Frontal cortex (tissue), 4 donors: ENCODE results near the gene TBC1D9. TPM values are rescaled to one million over a fixed set of nuclear protein-coding genes. Genes with fewer than 3 reads are reported as not detected.

ENCODE experiments used
- DNase-seq, 2 donors: peaks; one replicate each; pipeline ENCODE4 v3.0.0; 2012; ENCODE audit warnings: low spot score in 2 of 2
- FAIRE-seq: peaks from 2 replicates; lab custom pipeline; 2012; peaks lifted over from hg19 to GRCh38; lab: Jason Lieb, UNC
- total RNA-seq: library from RNA; depleted of rRNA; stranded (reverse); fragments of >200 nt; gene quantifications from one replicate; pipeline ENCODE4 v1.2.3, GENCODE V29; 2014
- donor health status: control.
- donor health status: control.
- donor health status: control.

TBC1D9 gene
- total RNA-seq, 1 donor from 2014 or later, result 68.1 TPM

GRCh38 chr4:140702096-140702757, 54.0 kb downstream of the TBC1D9 start:
- no peak for FAIRE-seq
- no peak for DNase-seq

- no peak for FAIRE-seq
- DNase-seq, result no peak
Measured at GRCh38 chr4:140701071-140701470, 55.1 kb downstream of the TBC1D9 start.

- no peak for DNase-seq
Measured at GRCh38 chr4:140697709-140698560, 58.2 kb downstream of the TBC1D9 start.

GRCh38 chr4:140695483-140695882, 60.7 kb downstream of the TBC1D9 start:
- DNase-seq (no peak), FAIRE-seq (no peak)

More at GRCh38 chr4:140697709-140698560, 58.2 kb downstream of the TBC1D9 start:
- FAIRE-seq, result no peak

- DNase-seq, result no peak
- FAIRE-seq, result no peak
Measured at GRCh38 chr4:140693562-140693961, 62.6 kb downstream of the TBC1D9 start.

GRCh38 chr4:140691369-140691768, 64.8 kb downstream of the TBC1D9 start:
- no peak for FAIRE-seq
- DNase-seq, result no peak

- no peak for FAIRE-seq
- no peak for DNase-seq
Measured at GRCh38 chr4:140690093-140690492, 66.1 kb downstream of the TBC1D9 start.

- no peak for FAIRE-seq
Measured at GRCh38 chr4:140689623-140690022, 66.6 kb downstream of the TBC1D9 start.

GRCh38 chr4:140688711-140689598, 67.2 kb downstream of the TBC1D9 start:
- FAIRE-seq, result no peak
- DNase-seq, result no peak

More at GRCh38 chr4:140689623-140690022, 66.6 kb downstream of the TBC1D9 start:
- no peak for DNase-seq

GRCh38 chr4:140686796-140687195, 69.4 kb downstream of the TBC1D9 start:
- no peak for FAIRE-seq

GRCh38 chr4:140684314-140684713, 71.9 kb downstream of the TBC1D9 start:
- DNase-seq, result no peak
- FAIRE-seq, result no peak

More at GRCh38 chr4:140686796-140687195, 69.4 kb downstream of the TBC1D9 start:
- DNase-seq, result no peak

- FAIRE-seq, result no peak
- no peak for DNase-seq
Measured at GRCh38 chr4:140681201-140681600, 75.0 kb downstream of the TBC1D9 start.

GRCh38 chr4:140680686-140681085, 75.5 kb downstream of the TBC1D9 start:
- DNase-seq (no peak), FAIRE-seq (no peak)

GRCh38 chr4:140679576-140679975, 76.6 kb downstream of the TBC1D9 start:
- FAIRE-seq (no peak), DNase-seq (no peak)

- DNase-seq (no peak), FAIRE-seq (no peak)
Measured at GRCh38 chr4:140675599-140676231, 80.5 kb downstream of the TBC1D9 start.

- no peak for FAIRE-seq
- no peak for DNase-seq
Measured at GRCh38 chr4:140673729-140674128, 82.5 kb downstream of the TBC1D9 start.

- FAIRE-seq, result no peak
- DNase-seq, result no peak
Measured at GRCh38 chr4:140672416-140672815, 83.8 kb downstream of the TBC1D9 start.

- no peak for FAIRE-seq
- DNase-seq, result no peak
Measured at GRCh38 chr4:140668111-140668510, 88.1 kb downstream of the TBC1D9 start.

GRCh38 chr4:140666889-140667614, 89.1 kb downstream of the TBC1D9 start:
- no peak for FAIRE-seq
- no peak for DNase-seq
